ENCODE measurements around the gene PRPF6. TPM values are rescaled to one million over a fixed set of nuclear protein-coding genes. Genes with fewer than 3 reads are reported as not detected.

The PRPF6 gene
- total and polyA plus RNA-seq, 7 donors = 23.4 to 59.9 (median 44.9) TPM

DNA sequence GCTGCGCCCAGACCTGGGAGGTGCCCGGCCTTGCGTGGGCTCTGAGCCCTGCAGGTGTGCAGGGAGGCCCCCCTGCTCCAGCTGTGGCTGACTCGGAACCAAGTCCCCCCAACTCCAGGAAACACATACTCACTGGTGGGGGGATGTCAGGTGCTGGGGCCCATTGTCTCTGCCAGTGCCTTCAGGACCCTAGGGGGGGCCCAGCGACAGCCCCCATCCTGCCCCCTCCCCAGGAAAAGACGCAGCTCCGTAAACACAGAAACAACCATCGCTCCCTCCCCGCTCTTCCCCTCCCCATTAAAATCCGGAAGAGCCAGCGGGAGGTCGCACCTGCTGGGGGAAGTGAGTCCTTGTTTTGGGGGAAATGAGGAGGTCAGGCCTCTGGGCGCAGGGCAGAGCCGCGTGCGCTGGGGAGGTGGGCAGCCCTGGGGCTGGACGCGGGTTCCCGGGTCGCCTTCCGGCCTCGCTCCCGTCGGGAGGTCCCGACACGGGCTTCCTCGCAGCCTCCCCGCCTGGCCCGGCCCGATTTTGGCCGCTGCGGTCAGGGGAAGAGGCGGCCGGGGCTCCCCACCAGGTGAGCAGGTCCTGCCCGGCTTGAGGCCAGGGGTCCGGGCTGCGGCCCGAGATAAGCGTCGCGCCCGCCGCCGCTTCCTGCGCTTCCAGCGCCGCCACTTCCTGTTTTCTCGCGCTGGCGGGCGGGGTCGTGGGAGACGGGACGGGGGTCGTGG lies 61.3 kb downstream of the PRPF6 start:
- TF ChIP-seq POLR2A (IDR thresholded peaks at IDR 0.05) (no peak), POLR2AphosphoS5 (IDR thresholded peaks at IDR 0.05) (peak in 1 of 4 donors; percentile 7)
- peak overlapping the region in 3 of 4 donors; percentile 16 to 45 (median 39) for H3K4me3 ChIP-seq
- H3K27me3 ChIP-seq = peaks cover 46 to 99% (median 90%) of the 10 kb centered on the region in 3 donors
- WGBS, 2 donors = 1 to 4% methylated on average over 55 of the region's 55 CpGs
- peak overlapping the region; percentile 10 to 69 (median 50) for H3K27ac ChIP-seq
- H3K36me3 ChIP-seq = no peaks in the 10 kb centered on the region
- intact Hi-C loops (cut with DNase I) = no loop called here
- no peak for DNase-seq
- no peaks in the 10 kb centered on the region for H3K9me3 ChIP-seq
- H3K4me1 ChIP-seq = peaks cover 0 to 40% (median 33%) of the 10 kb centered on the region in 4 donors

DNA sequence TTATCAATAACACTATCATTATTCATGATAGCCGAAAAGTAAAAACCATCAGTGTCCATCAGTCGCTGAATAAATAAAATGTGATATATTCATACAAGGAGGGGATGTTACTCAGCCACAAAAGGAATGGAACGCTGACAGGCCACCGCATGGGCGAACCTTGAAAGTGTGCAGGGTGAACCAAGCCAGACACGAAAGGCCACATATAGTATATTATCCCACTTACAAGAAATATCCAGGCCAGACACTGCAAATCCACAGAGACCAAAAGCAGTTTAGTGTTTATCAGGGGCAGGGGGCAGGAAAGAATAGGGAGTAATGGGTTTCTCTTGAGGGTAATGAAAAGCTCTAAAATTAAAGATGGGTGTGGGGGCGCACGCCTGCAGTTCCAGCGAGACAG lies 62.8 kb downstream of the PRPF6 start:
- no peak overlapping the region for H3K27ac ChIP-seq
- intact Hi-C loops (cut with DNase I) = no loop called here
- peaks cover 49 to 99% (median 89%) of the 10 kb centered on the region in 3 donors for H3K27me3 ChIP-seq
- DNase-seq = no peak
- H3K9me3 ChIP-seq = no peaks in the 10 kb centered on the region
- no peaks in the 10 kb centered on the region for H3K36me3 ChIP-seq
- H3K4me3 ChIP-seq = no peak overlapping the region
- H3K4me1 ChIP-seq = peaks cover 0 to 34% (median 27%) of the 10 kb centered on the region in 4 donors
- 74 to 84% methylated on average over 9 of the region's 9 CpGs for WGBS, 2 donors
- TF ChIP-seq POLR2A (IDR thresholded peaks at IDR 0.05) = no peak
- TF ChIP-seq, protein P1, sequence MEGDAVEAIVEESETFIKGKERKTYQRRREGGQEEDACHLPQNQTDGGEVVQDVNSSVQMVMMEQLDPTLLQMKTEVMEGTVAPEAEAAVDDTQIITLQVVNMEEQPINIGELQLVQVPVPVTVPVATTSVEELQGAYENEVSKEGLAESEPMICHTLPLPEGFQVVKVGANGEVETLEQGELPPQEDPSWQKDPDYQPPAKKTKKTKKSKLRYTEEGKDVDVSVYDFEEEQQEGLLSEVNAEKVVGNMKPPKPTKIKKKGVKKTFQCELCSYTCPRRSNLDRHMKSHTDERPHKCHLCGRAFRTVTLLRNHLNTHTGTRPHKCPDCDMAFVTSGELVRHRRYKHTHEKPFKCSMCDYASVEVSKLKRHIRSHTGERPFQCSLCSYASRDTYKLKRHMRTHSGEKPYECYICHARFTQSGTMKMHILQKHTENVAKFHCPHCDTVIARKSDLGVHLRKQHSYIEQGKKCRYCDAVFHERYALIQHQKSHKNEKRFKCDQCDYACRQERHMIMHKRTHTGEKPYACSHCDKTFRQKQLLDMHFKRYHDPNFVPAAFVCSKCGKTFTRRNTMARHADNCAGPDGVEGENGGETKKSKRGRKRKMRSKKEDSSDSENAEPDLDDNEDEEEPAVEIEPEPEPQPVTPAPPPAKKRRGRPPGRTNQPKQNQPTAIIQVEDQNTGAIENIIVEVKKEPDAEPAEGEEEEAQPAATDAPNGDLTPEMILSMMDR (IDR thresholded peaks at IDR 0.05) = no peak
- no peak for TF ChIP-seq POLR2AphosphoS5 (IDR thresholded peaks at IDR 0.05)

DNA sequence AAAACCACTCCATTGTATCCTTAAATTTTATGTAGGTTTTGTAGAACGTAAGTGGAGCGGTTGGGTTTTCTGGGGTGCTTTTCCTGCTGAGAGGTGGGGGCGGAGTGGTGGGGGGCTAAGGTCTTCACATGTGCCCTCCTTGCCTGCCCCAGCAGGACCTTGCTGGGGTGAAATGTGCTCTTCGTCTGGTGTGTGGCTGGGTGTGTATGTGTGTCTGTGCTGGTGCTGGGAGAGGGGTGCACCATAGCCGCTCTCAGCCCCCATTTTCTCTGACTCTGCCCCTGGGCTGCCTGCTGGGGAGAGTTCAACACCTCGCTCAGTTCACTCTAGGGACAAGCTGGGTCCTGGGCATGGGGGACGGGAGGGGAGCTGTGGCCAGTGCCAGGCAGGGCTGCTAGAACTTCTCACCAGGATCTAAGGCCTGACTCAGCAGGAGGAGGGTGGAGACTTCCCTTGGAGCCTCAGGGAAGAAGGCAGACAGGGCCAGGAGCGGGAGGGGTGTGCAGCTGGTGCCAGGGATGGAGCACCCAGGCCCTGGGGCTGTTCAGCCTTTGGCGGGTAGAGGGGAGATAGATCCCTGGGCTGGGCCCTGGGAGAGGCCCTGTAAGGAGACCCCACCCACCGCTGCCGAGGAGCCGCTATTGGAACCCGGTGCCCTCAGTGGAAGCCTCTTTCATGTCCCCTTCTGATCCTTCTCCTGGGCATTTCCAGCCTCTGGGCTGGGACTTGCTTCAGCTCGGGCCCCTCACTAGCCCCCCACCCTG lies 63.7 kb downstream of the PRPF6 start:
- no peaks in the 10 kb centered on the region for H3K36me3 ChIP-seq
- 60 to 74% methylated on average over 14 of the region's 14 CpGs for WGBS, 2 donors
- intact Hi-C loops (cut with DNase I) = no loop called here
- H3K9me3 ChIP-seq = no peaks in the 10 kb centered on the region
- TF ChIP-seq POLR2AphosphoS5 (IDR thresholded peaks at IDR 0.05) = no peak
- no peak for TF ChIP-seq EP300 (IDR thresholded peaks at IDR 0.05)
- TF ChIP-seq, protein P1 (IDR thresholded peaks at IDR 0.05) = no peak
- no peak for TF ChIP-seq POLR2A (IDR thresholded peaks at IDR 0.05)
- peak overlapping the region in 2 of 4 donors; percentile 19 to 30 for H3K27ac ChIP-seq
- no peak for DNase-seq
- no peak overlapping the region for H3K4me3 ChIP-seq
- peaks cover 50 to 96% (median 88%) of the 10 kb centered on the region in 3 donors for H3K27me3 ChIP-seq
- H3K4me1 ChIP-seq = peaks cover 0 to 32% (median 24%) of the 10 kb centered on the region in 4 donors

DNA sequence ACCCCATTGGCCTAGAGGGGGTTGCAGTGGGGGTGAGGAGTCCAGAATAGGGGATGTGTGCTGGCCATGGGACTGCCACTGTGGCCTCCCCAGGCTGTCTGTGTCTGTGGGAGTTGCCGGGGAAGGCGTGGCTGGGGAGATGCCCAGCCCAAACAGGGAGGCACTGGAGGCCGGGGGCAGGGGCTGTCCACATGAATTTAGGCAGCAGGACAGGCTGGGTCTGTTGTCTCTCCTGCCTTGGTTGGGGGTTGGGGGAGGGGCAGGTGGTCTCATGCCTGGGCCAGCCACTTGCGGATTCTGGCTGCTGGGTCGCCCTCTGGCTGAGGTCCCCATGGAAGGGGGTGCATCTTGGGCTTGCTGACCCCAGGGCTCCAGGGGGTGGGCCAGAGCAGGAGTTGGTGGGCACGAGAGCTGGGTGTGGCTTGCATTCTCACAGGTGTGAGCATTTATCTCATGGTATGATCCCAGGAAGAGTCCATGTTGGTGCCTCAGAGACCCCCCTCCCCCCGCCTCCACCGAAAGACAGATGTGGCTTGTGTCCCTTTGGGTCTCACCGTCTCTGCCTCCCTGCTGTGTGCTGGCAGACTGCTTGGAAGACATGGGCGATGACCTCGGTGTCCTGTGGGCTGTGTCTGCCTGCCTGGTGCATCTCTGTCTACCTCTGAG lies 64.5 kb downstream of the PRPF6 start:
- Histone ChIP-seq H3K36me3 (no peaks in the 10 kb centered on the region), H3K9me3 (no peaks in the 10 kb centered on the region), H3K4me3 (no peak overlapping the region), H3K4me1 (peaks cover 0 to 35% (median 26%) of the 10 kb centered on the region in 4 donors), H3K27me3 (peaks cover 48 to 96% (median 88%) of the 10 kb centered on the region in 3 donors), H3K27ac (peak overlapping the region in 2 of 4 donors; percentile 19 to 30)
- TF ChIP-seq POLR2AphosphoS5 (IDR thresholded peaks at IDR 0.05) (no peak), EP300 (IDR thresholded peaks at IDR 0.05) (no peak), POLR2A (IDR thresholded peaks at IDR 0.05) (no peak)
- TF ChIP-seq, protein P1 (IDR thresholded peaks at IDR 0.05) = no peak
- intact Hi-C loops (cut with DNase I) = no loop called here
- DNase-seq = no peak
- WGBS, 2 donors = 51 to 72% methylated on average over 11 of the region's 11 CpGs

DNA sequence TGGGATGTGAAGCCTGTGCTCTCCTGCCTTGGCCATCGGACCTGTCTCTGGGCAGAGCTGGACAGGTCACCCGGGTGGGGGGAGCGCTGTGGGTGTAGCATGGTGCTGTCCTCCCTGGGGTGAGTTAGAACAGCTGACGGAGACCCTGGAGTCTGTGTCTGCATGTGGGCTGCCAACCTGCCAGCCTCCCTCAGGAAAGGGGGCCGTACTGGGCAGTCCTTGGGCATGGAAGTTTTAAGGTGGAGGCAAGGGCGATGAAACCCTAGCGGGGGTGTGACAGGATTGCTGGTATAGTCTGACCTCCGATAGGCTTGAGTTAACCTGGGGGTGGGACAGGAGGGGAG lies 66.1 kb downstream of the PRPF6 start:
- WGBS, 2 donors = 76 to 84% methylated on average over 8 of the region's 8 CpGs
- intact Hi-C loops (cut with DNase I) = no loop called here
- H3K27me3 ChIP-seq = peaks cover 46 to 96% (median 88%) of the 10 kb centered on the region in 3 donors
- H3K27ac ChIP-seq = peak overlapping the region in 1 of 4 donors; percentile 32
- peaks cover 0 to 26% (median 21%) of the 10 kb centered on the region in 4 donors for H3K4me1 ChIP-seq
- no peak for TF ChIP-seq EP300 (IDR thresholded peaks at IDR 0.05)
- TF ChIP-seq, protein P1 (IDR thresholded peaks at IDR 0.05) = no peak
- no peak for TF ChIP-seq POLR2AphosphoS5 (IDR thresholded peaks at IDR 0.05)
- no peak for TF ChIP-seq POLR2A (IDR thresholded peaks at IDR 0.05)
- DNase-seq = no peak
- no peaks in the 10 kb centered on the region for H3K9me3 ChIP-seq
- peak overlapping the region in 3 of 4 donors; percentile 13 to 36 (median 35) for H3K4me3 ChIP-seq
- H3K36me3 ChIP-seq = no peaks in the 10 kb centered on the region
